Ovary (tissue), 3 donors: Measurements from ENCODE around the gene TRIM13.

ENCODE experiments used
- POLR2A ChIP-seq: fragments of 450-650 bp; IDR thresholded peaks from one replicate; pipeline ENCODE4 v1.6.1; 2017; ENCODE audit warnings: antibody characterized with exemption, mild to moderate bottlenecking, moderate library complexity
- TF ChIP-seq, protein P1 (sequence below), 3 donors: fragments of 450-650 bp in 2 of 3; fragments of 200-600 bp in 1 of 3; IDR thresholded peaks; one replicate each; pipeline versions ENCODE4 v1.5.1 to v1.8.0; 2016 to 2022; ENCODE audit warnings: antibody characterized with exemption in 3 of 3, mild to moderate bottlenecking in 1 of 3
- donor health status: DM: no; HTN: no; CAD: no.

DNA sequence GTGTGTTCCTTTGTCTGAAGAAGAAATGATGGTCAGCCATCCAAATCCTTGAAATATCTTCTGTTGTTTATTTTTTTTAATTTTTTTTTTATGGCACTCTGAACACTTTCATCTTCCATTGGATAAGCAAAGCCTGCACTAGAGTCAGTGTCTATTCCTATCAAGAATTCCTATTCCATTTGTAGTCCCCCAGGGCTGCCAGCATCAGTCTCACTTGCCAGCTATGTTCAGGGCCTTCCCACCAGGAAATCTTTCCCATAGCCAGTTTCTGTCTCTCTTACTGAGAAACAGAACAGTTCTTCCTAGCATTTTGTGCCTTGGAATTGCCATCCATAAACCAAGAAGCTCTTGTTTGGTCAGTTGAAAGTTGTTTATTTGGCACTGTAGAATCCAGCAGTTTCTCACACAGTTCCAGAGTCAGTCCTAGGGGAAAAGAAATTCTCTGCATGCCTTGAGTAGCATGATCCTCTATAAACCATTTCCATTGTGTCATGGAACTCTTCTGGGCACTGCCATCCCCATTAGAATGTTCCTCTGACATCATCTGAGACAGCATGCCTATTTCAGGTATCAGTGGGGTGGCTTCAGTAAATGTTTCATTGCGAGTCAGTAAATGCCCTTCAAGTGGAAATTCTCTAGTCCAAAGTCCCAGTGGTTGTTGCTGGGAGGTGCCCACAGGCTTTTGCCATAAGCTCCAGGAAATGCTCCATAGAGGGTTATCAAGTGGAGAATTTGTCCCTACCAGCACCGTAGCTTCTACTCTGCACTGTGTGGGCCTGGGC is 42.0 kb upstream of the TRIM13 start:
- TF ChIP-seq POLR2A = no peak
- TF ChIP-seq, protein P1, sequence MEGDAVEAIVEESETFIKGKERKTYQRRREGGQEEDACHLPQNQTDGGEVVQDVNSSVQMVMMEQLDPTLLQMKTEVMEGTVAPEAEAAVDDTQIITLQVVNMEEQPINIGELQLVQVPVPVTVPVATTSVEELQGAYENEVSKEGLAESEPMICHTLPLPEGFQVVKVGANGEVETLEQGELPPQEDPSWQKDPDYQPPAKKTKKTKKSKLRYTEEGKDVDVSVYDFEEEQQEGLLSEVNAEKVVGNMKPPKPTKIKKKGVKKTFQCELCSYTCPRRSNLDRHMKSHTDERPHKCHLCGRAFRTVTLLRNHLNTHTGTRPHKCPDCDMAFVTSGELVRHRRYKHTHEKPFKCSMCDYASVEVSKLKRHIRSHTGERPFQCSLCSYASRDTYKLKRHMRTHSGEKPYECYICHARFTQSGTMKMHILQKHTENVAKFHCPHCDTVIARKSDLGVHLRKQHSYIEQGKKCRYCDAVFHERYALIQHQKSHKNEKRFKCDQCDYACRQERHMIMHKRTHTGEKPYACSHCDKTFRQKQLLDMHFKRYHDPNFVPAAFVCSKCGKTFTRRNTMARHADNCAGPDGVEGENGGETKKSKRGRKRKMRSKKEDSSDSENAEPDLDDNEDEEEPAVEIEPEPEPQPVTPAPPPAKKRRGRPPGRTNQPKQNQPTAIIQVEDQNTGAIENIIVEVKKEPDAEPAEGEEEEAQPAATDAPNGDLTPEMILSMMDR (IDR thresholded peaks at IDR 0.05) = no peak
